HepG2 (cell line): ENCODE results near the gene GSDMA. TPM values are rescaled to one million over a fixed set of nuclear protein-coding genes. Genes with fewer than 3 reads are reported as not detected.

Source experiments
- GATAD2A ChIP-seq: IDR thresholded peaks from 2 replicates; pipeline ENCODE4 v1.6.1; 2016
- NR3C1 ChIP-seq: sonication (generic); formaldehyde crosslinking; IDR thresholded peaks from 2 replicates; pipeline ENCODE4 v1.4.0; 2020; ENCODE audit warnings: missing genetic modification reagents
- SAP130 ChIP-seq: IDR thresholded peaks from 2 replicates; pipeline ENCODE4 v1.6.1; 2016; ENCODE audit warnings: low read depth
- SOX6 ChIP-seq, 2 experiments: fragments of 450-650 bp in 1 of 2; sonication (generic) in 1 of 2; formaldehyde crosslinking in 1 of 2; IDR thresholded peaks; 2 replicates each; pipeline versions ENCODE4 v1.4.0 to v1.6.1; 2017 to 2020; ENCODE audit warnings: antibody characterized with exemption in 1 of 2, mild to moderate bottlenecking in 1 of 2, missing genetic modification reagents in 1 of 2
- TAF1 ChIP-seq: sonication (generic); formaldehyde crosslinking; IDR thresholded peaks from 2 replicates; pipeline ENCODE4 v1.4.0; 2020; ENCODE audit warnings: missing genetic modification reagents
- TAF15 ChIP-seq: fragments of 200-400 bp; formaldehyde crosslinking; IDR thresholded peaks from one replicate; pipeline ENCODE4 v1.6.1; 2018; ENCODE audit warnings: mild to moderate bottlenecking, low read depth, low read length; ENCODE audit not compliant: poor library complexity, severe bottlenecking
- ZFP82 ChIP-seq: sonication (generic); formaldehyde crosslinking; IDR thresholded peaks from 2 replicates; pipeline ENCODE4 v1.5.1; 2020; ENCODE audit warnings: mild to moderate bottlenecking, missing genetic modification reagents, borderline replicate concordance
- ZMYM3 ChIP-seq: sonication (generic); formaldehyde crosslinking; IDR thresholded peaks from 2 replicates; pipeline ENCODE4 v1.5.1; 2020; ENCODE audit warnings: mild to moderate bottlenecking, missing genetic modification reagents
- ZNF20 ChIP-seq: sonication (generic); formaldehyde crosslinking; IDR thresholded peaks from 2 replicates; pipeline ENCODE4 v1.4.0; 2020; ENCODE audit warnings: mild to moderate bottlenecking, moderate library complexity, missing genetic modification reagents
- ZNF224 ChIP-seq: sonication (generic); formaldehyde crosslinking; IDR thresholded peaks from 2 replicates; pipeline ENCODE4 v1.5.0; 2020; ENCODE audit warnings: mild to moderate bottlenecking, missing genetic modification reagents
- ZNF775 ChIP-seq: sonication (generic); formaldehyde crosslinking; IDR thresholded peaks from 2 replicates; pipeline ENCODE4 v1.4.0; 2020; ENCODE audit warnings: missing genetic modification reagents, mild to moderate bottlenecking, moderate library complexity, borderline replicate concordance
- polyA plus RNA-seq, 8 experiments: library from polyadenylated mRNA; depleted of rRNA in 3 of 8; stranded (reverse) in 7 of 8; unstranded in 1 of 8; fragments of >200 nt; fragmentation: Illumina TruSeq in 4 of 8; extraction: Trizol in 4 of 8; gene quantifications; 2 replicates each; pipeline versions ENCODE4 v1.2.1 to v1.2.3, GENCODE V29; 2011 to 2016; ENCODE audit warnings: low read depth in 4 of 8, missing spikeins in 1 of 8, mixed read lengths in 1 of 8; ENCODE audit not compliant: insufficient read depth in 1 of 8
- total RNA-seq, 5 experiments: library from RNA; depleted of rRNA; stranded (reverse); fragments of >200 nt; fragmentation: Illumina TruSeq; extraction: Trizol; gene quantifications; 2 replicates each; pipeline ENCODE4 v1.2.3, GENCODE V29; 2016; ENCODE audit warnings: low read depth in 1 of 5
- TF ChIP-seq, protein P1 (sequence below): sonication (generic); formaldehyde crosslinking; IDR thresholded peaks from 2 replicates; pipeline ENCODE4 v1.4.0; 2020; ENCODE audit warnings: missing genetic modification reagents, borderline replicate concordance
- TF ChIP-seq, protein P2 (sequence below): sonication (generic); formaldehyde crosslinking; IDR thresholded peaks from 2 replicates; pipeline ENCODE4 v1.5.0; 2020; ENCODE audit warnings: mild to moderate bottlenecking, missing genetic modification reagents
- TF ChIP-seq, protein P3 (sequence below): sonication (generic); formaldehyde crosslinking; IDR thresholded peaks from 2 replicates; pipeline ENCODE4 v1.4.0; 2020; ENCODE audit warnings: missing genetic modification reagents
- TF ChIP-seq, protein P4 (sequence below): sonication (generic); formaldehyde crosslinking; IDR thresholded peaks from 2 replicates; pipeline ENCODE4 v1.5.0; 2020; ENCODE audit warnings: missing genetic modification reagents, mild to moderate bottlenecking, borderline replicate concordance

Gene GSDMA
- total and polyA plus RNA-seq, 2 of the 13 experiments (the other 11 are each of a cell fraction or from before 2014, with no cell fraction given) = not detected

DNA sequence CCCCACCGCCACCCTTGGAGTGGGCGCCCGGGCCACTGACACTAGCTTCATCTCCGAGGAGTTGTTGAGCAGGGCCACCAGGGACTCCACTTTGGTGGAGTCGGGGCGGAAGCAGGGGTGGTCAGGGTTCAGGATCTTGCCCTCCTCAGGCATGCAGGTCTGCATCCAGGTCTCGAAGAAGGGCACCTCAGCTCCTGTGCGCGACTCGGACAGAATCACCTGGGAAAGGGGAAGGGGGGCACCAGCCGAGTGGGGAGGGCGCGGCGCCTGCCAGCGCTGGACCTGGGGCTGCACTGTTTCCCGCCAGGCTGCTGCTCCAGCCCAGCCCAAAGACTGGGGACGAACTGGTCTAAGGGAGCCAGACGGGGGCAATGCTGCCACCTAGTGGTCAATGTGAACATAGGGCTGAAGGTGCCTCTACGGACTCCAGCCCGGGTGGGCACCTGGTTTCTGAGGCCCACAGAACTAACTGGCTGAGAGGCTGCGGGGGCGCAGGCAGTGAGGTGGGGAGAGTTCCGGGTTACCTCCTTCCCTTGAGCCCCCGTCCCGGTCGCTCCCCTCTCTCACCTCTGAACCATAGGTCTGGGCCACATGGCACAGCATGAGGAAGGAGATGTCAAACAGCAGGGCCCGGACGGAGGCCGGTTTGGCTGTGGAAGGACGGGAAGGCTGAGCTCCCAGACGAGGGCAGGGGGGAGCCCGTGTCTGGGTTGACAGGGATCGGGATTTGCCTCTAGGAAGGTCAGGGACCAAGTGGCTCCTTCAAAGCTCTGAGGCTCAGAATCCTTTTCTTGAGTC, 64.2 kb downstream of the GSDMA start (continued):
- TF ChIP-seq, protein P1, sequence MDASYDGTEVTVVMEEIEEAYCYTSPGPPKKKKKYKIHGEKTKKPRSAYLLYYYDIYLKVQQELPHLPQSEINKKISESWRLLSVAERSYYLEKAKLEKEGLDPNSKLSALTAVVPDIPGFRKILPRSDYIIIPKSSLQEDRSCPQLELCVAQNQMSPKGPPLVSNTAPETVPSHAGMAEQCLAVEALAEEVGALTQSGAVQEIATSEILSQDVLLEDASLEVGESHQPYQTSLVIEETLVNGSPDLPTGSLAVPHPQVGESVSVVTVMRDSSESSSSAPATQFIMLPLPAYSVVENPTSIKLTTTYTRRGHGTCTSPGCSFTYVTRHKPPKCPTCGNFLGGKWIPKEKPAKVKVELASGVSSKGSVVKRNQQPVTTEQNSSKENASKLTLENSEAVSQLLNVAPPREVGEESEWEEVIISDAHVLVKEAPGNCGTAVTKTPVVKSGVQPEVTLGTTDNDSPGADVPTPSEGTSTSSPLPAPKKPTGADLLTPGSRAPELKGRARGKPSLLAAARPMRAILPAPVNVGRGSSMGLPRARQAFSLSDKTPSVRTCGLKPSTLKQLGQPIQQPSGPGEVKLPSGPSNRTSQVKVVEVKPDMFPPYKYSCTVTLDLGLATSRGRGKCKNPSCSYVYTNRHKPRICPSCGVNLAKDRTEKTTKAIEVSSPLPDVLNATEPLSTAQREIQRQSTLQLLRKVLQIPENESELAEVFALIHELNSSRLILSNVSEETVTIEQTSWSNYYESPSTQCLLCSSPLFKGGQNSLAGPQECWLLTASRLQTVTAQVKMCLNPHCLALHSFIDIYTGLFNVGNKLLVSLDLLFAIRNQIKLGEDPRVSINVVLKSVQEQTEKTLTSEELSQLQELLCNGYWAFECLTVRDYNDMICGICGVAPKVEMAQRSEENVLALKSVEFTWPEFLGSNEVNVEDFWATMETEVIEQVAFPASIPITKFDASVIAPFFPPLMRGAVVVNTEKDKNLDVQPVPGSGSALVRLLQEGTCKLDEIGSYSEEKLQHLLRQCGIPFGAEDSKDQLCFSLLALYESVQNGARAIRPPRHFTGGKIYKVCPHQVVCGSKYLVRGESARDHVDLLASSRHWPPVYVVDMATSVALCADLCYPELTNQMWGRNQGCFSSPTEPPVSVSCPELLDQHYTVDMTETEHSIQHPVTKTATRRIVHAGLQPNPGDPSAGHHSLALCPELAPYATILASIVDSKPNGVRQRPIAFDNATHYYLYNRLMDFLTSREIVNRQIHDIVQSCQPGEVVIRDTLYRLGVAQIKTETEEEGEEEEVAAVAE = no peak
- TF ChIP-seq GATAD2A (CRISPR knock-in tag) (0 out of 2 replicates have a peak, but pooled peaks have one; percentile 31), ZNF775 (no peak), ZNF224 (CRISPR knock-in tag) (no peak), TAF1 (CRISPR knock-in tag) (no peak), ZFP82 (CRISPR knock-in tag) (no peak), NR3C1 (no peak), SAP130 (CRISPR knock-in tag) (0 out of 2 replicates have a peak, but pooled peaks have one; percentile 18), ZMYM3 (no peak), TAF15 (no peak), SOX6 (IDR thresholded peaks at IDR 0.05) (no peak), SOX6 (CRISPR knock-in tag; IDR thresholded peaks at IDR 0.05) (peak; percentile 49; the same call in 1 of the 2 replicates), ZNF20 (CRISPR knock-in tag) (no peak)
- TF ChIP-seq, protein P2, sequence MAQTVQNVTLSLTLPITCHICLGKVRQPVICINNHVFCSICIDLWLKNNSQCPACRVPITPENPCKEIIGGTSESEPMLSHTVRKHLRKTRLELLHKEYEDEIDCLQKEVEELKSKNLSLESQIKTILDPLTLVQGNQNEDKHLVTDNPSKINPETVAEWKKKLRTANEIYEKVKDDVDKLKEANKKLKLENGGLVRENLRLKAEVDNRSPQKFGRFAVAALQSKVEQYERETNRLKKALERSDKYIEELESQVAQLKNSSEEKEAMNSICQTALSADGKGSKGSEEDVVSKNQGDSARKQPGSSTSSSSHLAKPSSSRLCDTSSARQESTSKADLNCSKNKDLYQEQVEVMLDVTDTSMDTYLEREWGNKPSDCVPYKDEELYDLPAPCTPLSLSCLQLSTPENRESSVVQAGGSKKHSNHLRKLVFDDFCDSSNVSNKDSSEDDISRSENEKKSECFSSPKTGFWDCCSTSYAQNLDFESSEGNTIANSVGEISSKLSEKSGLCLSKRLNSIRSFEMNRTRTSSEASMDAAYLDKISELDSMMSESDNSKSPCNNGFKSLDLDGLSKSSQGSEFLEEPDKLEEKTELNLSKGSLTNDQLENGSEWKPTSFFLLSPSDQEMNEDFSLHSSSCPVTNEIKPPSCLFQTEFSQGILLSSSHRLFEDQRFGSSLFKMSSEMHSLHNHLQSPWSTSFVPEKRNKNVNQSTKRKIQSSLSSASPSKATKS (CRISPR knock-in tag) = no peak
- TF ChIP-seq, protein P3, sequence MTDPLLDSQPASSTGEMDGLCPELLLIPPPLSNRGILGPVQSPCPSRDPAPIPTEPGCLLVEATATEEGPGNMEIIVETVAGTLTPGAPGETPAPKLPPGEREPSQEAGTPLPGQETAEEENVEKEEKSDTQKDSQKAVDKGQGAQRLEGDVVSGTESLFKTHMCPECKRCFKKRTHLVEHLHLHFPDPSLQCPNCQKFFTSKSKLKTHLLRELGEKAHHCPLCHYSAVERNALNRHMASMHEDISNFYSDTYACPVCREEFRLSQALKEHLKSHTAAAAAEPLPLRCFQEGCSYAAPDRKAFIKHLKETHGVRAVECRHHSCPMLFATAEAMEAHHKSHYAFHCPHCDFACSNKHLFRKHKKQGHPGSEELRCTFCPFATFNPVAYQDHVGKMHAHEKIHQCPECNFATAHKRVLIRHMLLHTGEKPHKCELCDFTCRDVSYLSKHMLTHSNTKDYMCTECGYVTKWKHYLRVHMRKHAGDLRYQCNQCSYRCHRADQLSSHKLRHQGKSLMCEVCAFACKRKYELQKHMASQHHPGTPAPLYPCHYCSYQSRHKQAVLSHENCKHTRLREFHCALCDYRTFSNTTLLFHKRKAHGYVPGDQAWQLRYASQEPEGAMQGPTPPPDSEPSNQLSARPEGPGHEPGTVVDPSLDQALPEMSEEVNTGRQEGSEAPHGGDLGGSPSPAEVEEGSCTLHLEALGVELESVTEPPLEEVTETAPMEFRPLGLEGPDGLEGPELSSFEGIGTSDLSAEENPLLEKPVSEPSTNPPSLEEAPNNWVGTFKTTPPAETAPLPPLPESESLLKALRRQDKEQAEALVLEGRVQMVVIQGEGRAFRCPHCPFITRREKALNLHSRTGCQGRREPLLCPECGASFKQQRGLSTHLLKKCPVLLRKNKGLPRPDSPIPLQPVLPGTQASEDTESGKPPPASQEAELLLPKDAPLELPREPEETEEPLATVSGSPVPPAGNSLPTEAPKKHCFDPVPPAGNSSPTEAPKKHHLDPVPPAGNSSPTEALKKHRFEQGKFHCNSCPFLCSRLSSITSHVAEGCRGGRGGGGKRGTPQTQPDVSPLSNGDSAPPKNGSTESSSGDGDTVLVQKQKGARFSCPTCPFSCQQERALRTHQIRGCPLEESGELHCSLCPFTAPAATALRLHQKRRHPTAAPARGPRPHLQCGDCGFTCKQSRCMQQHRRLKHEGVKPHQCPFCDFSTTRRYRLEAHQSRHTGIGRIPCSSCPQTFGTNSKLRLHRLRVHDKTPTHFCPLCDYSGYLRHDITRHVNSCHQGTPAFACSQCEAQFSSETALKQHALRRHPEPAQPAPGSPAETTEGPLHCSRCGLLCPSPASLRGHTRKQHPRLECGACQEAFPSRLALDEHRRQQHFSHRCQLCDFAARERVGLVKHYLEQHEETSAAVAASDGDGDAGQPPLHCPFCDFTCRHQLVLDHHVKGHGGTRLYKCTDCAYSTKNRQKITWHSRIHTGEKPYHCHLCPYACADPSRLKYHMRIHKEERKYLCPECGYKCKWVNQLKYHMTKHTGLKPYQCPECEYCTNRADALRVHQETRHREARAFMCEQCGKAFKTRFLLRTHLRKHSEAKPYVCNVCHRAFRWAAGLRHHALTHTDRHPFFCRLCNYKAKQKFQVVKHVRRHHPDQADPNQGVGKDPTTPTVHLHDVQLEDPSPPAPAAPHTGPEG = no peak
- TF ChIP-seq, protein P4, sequence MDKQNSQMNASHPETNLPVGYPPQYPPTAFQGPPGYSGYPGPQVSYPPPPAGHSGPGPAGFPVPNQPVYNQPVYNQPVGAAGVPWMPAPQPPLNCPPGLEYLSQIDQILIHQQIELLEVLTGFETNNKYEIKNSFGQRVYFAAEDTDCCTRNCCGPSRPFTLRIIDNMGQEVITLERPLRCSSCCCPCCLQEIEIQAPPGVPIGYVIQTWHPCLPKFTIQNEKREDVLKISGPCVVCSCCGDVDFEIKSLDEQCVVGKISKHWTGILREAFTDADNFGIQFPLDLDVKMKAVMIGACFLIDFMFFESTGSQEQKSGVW (CRISPR knock-in tag) = no peak
